ENCODE data around the gene KCNIP1.
A peak's percentile ranks its signal among the peaks of the same experiment; 100 is the strongest.
"Not testable (repeated sequence)": the region's sequence is repeated elsewhere in the genome, so short reads cannot be mapped to it uniquely, and the experiment has no call there.

Gene KCNIP1

GRCh38 chr5:170761708-170762066 lies 257.9 kb downstream of the KCNIP1 start:
- Histone ChIP-seq H3K14ac (ENCODE audit: low read length) (no peak overlapping the region), H2AK5ac (ENCODE audit: low read depth, low read length) (no peak overlapping the region), H3K79me1 (ENCODE audit: low read depth, low read length) (no peaks in the 10 kb centered on the region), H3K4me1 (ENCODE audit: control insufficient read depth in 2 of 2, insufficient read depth in 1 of 2, low read depth in 1 of 2, low read length in 2 of 2) (peaks cover 0 to 2% of the 10 kb centered on the region in 2 donors), H2BK120ac (ENCODE audit: low read depth, low read length) (no peak overlapping the region), H4K91ac (ENCODE audit: low read depth, low read length, poor library complexity) (no peak overlapping the region), H3K23ac (ENCODE audit: low read depth, low read length, poor library complexity) (no peak overlapping the region), H3K36me3 (replicated peaks in 1 of 2; ENCODE audit: control insufficient read depth in 2 of 2, insufficient read depth in 2 of 2, low read length in 2 of 2) (no peaks in the 10 kb centered on the region), H3K4me3 (ENCODE audit: low read length in 2 of 2) (no peak overlapping the region), H2BK5ac (ENCODE audit: low read length) (no peak overlapping the region), H2BK15ac (ENCODE audit: low read length) (no peak overlapping the region), H3K9ac (ENCODE audit: low read depth, low read length, poor library complexity) (no peak overlapping the region), H2AFZ (ENCODE audit: low read length) (no peak overlapping the region), H3K27me3 (ENCODE audit: control insufficient read depth in 3 of 3, insufficient read depth in 3 of 3, low read depth in 1 of 3, low read length in 3 of 3) (no peaks in the 10 kb centered on the region), H3K9me3 (replicated peaks in 1 of 2; ENCODE audit: control insufficient read depth in 2 of 2, insufficient read depth in 1 of 2, low read depth in 1 of 2, low read length in 2 of 2) (peaks cover 0 to 3% of the 10 kb centered on the region in 2 donors), H3K18ac (ENCODE audit: low read length) (no peak overlapping the region), H3K4ac (ENCODE audit: low read length) (no peak overlapping the region), H3K27ac (replicated peaks; ENCODE audit: low read length) (no peak overlapping the region), H4K8ac (ENCODE audit: low read depth, low read length) (no peak overlapping the region), H3K4me2 (ENCODE audit: insufficient read depth, low read length, poor library complexity, severe bottlenecking) (no peak overlapping the region), H2BK12ac (ENCODE audit: low read length) (no peak overlapping the region)
- DNase-seq (ENCODE audit: low spot score) = no peak
- no CpG with 5 or more reads among the region's 6 CpGs for WGBS, 2 donors (ENCODE audit: extremely low coverage in 2 of 2, insufficient read length in 2 of 2, insufficient replicate concordance in 1 of 2)

GRCh38 chr5:170762298-170762697 lies 258.5 kb downstream of the KCNIP1 start:
- H3K18ac ChIP-seq (ENCODE audit: low read length); H2AK5ac ChIP-seq (ENCODE audit: low read depth, low read length); H3K27ac ChIP-seq (replicated peaks; ENCODE audit: low read length); H3K9me3 ChIP-seq (replicated peaks in 1 of 2; ENCODE audit: control insufficient read depth in 2 of 2, insufficient read depth in 1 of 2, low read depth in 1 of 2, low read length in 2 of 2); H3K4me2 ChIP-seq (ENCODE audit: insufficient read depth, low read length, poor library complexity, severe bottlenecking); H3K27me3 ChIP-seq (ENCODE audit: control insufficient read depth in 3 of 3, insufficient read depth in 3 of 3, low read depth in 1 of 3, low read length in 3 of 3); H4K91ac ChIP-seq (ENCODE audit: low read depth, low read length, poor library complexity); H2BK5ac ChIP-seq (ENCODE audit: low read length); H3K23ac ChIP-seq (ENCODE audit: low read depth, low read length, poor library complexity); H3K4me3 ChIP-seq (ENCODE audit: low read length in 2 of 2); H2BK15ac ChIP-seq (ENCODE audit: low read length); H2BK120ac ChIP-seq (ENCODE audit: low read depth, low read length); H3K79me1 ChIP-seq (ENCODE audit: low read depth, low read length); H3K14ac ChIP-seq (ENCODE audit: low read length); H3K4me1 ChIP-seq (ENCODE audit: control insufficient read depth in 2 of 2, insufficient read depth in 1 of 2, low read depth in 1 of 2, low read length in 2 of 2); H2BK12ac ChIP-seq (ENCODE audit: low read length); H4K8ac ChIP-seq (ENCODE audit: low read depth, low read length); H3K9ac ChIP-seq (ENCODE audit: low read depth, low read length, poor library complexity); H2AFZ ChIP-seq (ENCODE audit: low read length); DNase-seq (ENCODE audit: low spot score); H3K36me3 ChIP-seq (replicated peaks in 1 of 2; ENCODE audit: control insufficient read depth in 2 of 2, insufficient read depth in 2 of 2, low read length in 2 of 2); H3K4ac ChIP-seq (ENCODE audit: low read length): not testable (repeated sequence)
- no CpG with 5 or more reads among the region's 9 CpGs for WGBS, 2 donors (ENCODE audit: extremely low coverage in 2 of 2, insufficient read length in 2 of 2, insufficient replicate concordance in 1 of 2)

- H3K4me1 ChIP-seq (ENCODE audit: control insufficient read depth in 2 of 2, insufficient read depth in 1 of 2, low read depth in 1 of 2, low read length in 2 of 2); H3K27ac ChIP-seq (replicated peaks; ENCODE audit: low read length); H2BK15ac ChIP-seq (ENCODE audit: low read length); H3K27me3 ChIP-seq (ENCODE audit: control insufficient read depth in 3 of 3, insufficient read depth in 3 of 3, low read depth in 1 of 3, low read length in 3 of 3); H3K4me2 ChIP-seq (ENCODE audit: insufficient read depth, low read length, poor library complexity, severe bottlenecking); H3K4me3 ChIP-seq (ENCODE audit: low read length in 2 of 2); H3K36me3 ChIP-seq (replicated peaks in 1 of 2; ENCODE audit: control insufficient read depth in 2 of 2, insufficient read depth in 2 of 2, low read length in 2 of 2); H3K18ac ChIP-seq (ENCODE audit: low read length); H4K8ac ChIP-seq (ENCODE audit: low read depth, low read length); H3K9me3 ChIP-seq (replicated peaks in 1 of 2; ENCODE audit: control insufficient read depth in 2 of 2, insufficient read depth in 1 of 2, low read depth in 1 of 2, low read length in 2 of 2); H3K9ac ChIP-seq (ENCODE audit: low read depth, low read length, poor library complexity); H4K91ac ChIP-seq (ENCODE audit: low read depth, low read length, poor library complexity); H2AK5ac ChIP-seq (ENCODE audit: low read depth, low read length); H2BK12ac ChIP-seq (ENCODE audit: low read length); H3K23ac ChIP-seq (ENCODE audit: low read depth, low read length, poor library complexity); H3K79me1 ChIP-seq (ENCODE audit: low read depth, low read length); H3K14ac ChIP-seq (ENCODE audit: low read length); H3K4ac ChIP-seq (ENCODE audit: low read length); DNase-seq (ENCODE audit: low spot score); H2AFZ ChIP-seq (ENCODE audit: low read length); H2BK120ac ChIP-seq (ENCODE audit: low read depth, low read length); H2BK5ac ChIP-seq (ENCODE audit: low read length): not testable (repeated sequence)
- WGBS, 2 donors (ENCODE audit: extremely low coverage in 2 of 2, insufficient read length in 2 of 2, insufficient replicate concordance in 1 of 2) = no CpG with 5 or more reads among the region's 9 CpGs
Observed at GRCh38 chr5:170765868-170766267, 262.0 kb downstream of the KCNIP1 start.

- Histone ChIP-seq H2BK5ac (ENCODE audit: low read length) (no peak overlapping the region), H4K91ac (ENCODE audit: low read depth, low read length, poor library complexity) (no peak overlapping the region), H2BK12ac (ENCODE audit: low read length) (no peak overlapping the region), H3K9ac (ENCODE audit: low read depth, low read length, poor library complexity) (no peak overlapping the region), H3K4me2 (ENCODE audit: insufficient read depth, low read length, poor library complexity, severe bottlenecking) (no peak overlapping the region), H3K79me1 (ENCODE audit: low read depth, low read length) (no peaks in the 10 kb centered on the region), H2BK120ac (ENCODE audit: low read depth, low read length) (no peak overlapping the region), H3K27ac (replicated peaks; ENCODE audit: low read length) (no peak overlapping the region), H3K27me3 (ENCODE audit: control insufficient read depth in 3 of 3, insufficient read depth in 3 of 3, low read depth in 1 of 3, low read length in 3 of 3) (no peaks in the 10 kb centered on the region), H3K18ac (ENCODE audit: low read length) (peak overlapping the region; percentile 46), H3K14ac (ENCODE audit: low read length) (no peak overlapping the region), H4K8ac (ENCODE audit: low read depth, low read length) (no peak overlapping the region), H3K9me3 (replicated peaks in 1 of 2; ENCODE audit: control insufficient read depth in 2 of 2, insufficient read depth in 1 of 2, low read depth in 1 of 2, low read length in 2 of 2) (no peaks in the 10 kb centered on the region), H3K4me3 (ENCODE audit: low read length in 2 of 2) (no peak overlapping the region), H2AK5ac (ENCODE audit: low read depth, low read length) (no peak overlapping the region), H2BK15ac (ENCODE audit: low read length) (no peak overlapping the region), H3K36me3 (replicated peaks in 1 of 2; ENCODE audit: control insufficient read depth in 2 of 2, insufficient read depth in 2 of 2, low read length in 2 of 2) (no peaks in the 10 kb centered on the region), H2AFZ (ENCODE audit: low read length) (no peak overlapping the region), H3K4ac (ENCODE audit: low read length) (no peak overlapping the region), H3K23ac (ENCODE audit: low read depth, low read length, poor library complexity) (no peak overlapping the region), H3K4me1 (ENCODE audit: control insufficient read depth in 2 of 2, insufficient read depth in 1 of 2, low read depth in 1 of 2, low read length in 2 of 2) (peaks cover 0 to 3% of the 10 kb centered on the region in 2 donors)
- DNase-seq (ENCODE audit: low spot score) = no peak
- no CpG with 5 or more reads among the region's 6 CpGs for WGBS, 2 donors (ENCODE audit: extremely low coverage in 2 of 2, insufficient read length in 2 of 2, insufficient replicate concordance in 1 of 2)
Observed at GRCh38 chr5:170769246-170769645, 265.4 kb downstream of the KCNIP1 start.

Data from neuronal stem cell (in vitro differentiated cells).